Smooth muscle cell of the brain vasculature (primary cell): ENCODE data around the gene OGA.
A peak's percentile ranks its signal among the peaks of the same experiment; 100 is the strongest.

Source experiments
- DNase-seq: peaks from one replicate; pipeline ENCODE4 v3.0.0-alpha.2; 2012; ENCODE audit warnings: low read depth, low spot score

OGA gene

DNA sequence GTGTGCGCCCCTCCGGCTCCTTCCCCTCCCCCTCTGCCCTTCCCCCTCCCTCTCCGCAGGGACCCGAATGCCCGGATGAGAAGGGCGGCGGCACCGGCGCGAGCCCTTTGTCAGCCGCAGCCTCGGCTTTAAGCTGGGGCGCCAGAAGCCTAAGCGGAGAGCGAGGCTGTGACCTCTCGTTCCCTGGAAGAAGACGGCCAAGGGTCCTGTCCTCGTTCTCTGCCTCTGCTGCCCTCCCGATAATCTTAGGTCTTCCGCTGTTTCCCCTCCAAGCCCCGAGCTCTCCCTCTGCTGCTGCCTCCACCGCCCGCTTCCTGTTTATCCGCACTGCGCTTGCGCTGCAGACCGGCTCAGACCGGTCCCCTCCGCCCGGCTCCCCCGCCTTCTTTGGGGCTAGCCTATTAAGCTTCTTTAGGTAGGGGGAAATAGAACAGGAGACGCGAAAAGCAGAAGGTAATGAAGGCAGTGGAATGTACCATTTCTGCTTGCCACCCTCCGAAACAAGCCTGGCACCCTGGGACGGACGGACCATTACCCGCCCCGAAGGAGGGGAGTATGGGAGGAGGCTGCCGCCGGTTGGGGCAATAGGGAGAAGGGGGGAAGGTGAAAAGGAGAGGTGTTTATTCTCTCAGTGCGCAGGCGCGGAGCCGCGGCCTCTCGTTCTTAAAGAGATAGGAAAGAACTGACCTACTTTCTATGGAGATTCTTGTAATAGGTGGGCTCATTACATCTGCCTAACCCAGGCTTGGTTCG is at the start of gene OGA:
TSS of gene OGA (minus strand) at position 326 of the 753 bp plus-strand sequence. CDS start 422 bp downstream, outside the sequence.
- DNase-seq, result peak; percentile 99

DNA sequence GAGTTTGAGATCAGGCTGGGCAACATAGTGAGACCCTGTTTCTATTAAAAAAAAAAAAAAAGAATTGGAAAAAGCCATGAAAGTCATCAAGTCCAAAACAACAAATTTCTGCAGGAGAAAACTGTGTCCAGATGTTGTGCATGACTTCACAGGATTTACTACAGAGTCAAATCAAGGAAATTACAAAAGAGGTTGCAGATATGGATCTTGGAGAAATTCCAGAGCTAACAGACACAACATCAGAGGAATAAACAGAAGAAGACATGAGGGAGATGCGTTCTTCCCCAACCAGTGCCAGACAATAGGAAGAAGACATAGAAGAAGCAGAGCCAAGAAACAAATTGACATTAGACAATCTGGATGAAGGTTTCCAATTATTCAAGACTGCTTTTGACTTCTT is 49.7 kb upstream of the OGA start:
- no peak for DNase-seq

DNA sequence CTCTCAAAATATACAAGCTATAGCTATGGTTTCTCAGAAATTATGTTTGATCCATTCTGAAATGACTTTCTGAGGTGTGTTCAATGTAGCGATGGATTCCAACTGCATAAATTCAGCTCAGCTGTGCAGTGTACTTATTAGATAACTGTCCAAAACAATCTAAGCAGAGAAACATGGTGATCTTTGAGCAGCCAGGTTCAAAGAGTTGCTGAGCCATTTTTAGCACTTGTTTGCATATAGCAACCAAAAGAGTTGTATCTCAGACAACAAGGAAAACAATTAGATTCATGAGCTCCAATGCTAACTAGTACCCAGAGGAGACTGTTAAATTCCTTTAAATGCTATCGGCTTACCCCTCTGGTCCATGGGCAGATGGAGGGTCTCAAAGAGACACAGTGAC is 41.3 kb upstream of the OGA start:
- DNase-seq, result no peak

DNA sequence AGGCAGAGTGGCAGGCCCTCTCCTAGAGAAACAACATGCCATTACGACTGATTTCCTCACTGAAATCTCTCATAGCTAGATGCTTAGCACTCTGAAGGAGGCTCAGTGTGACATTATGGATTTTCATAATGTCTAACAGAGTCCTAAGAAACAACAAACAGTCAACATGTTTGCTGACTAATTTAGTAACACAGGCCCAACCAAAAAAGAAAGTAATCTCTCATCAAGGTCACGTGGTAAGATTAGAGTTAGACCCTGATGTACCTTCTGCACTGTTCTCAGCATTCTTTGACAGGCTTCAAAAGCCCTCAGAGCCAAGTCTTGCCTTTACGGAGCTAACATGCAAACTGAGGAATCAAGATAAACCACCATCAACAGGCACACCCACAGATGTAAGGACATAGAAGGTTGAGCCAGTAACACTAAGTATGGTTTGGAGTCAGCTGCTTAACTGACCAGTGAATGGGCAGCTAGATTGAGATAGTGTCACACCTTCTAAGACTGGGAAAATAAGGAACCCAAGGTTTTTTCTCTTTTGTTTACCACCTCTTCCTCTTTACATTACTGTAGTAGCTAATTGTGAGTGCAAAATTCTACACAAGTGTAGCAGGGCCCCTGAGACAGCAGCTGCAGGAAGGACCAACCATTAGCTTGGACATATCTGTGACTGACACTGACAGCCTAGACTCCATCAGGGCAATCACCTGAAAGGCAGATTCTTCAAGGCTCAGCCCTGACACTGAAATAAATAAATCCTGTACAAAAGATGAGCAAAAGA is 40.7 kb upstream of the OGA start:
- DNase-seq, result no peak

DNA sequence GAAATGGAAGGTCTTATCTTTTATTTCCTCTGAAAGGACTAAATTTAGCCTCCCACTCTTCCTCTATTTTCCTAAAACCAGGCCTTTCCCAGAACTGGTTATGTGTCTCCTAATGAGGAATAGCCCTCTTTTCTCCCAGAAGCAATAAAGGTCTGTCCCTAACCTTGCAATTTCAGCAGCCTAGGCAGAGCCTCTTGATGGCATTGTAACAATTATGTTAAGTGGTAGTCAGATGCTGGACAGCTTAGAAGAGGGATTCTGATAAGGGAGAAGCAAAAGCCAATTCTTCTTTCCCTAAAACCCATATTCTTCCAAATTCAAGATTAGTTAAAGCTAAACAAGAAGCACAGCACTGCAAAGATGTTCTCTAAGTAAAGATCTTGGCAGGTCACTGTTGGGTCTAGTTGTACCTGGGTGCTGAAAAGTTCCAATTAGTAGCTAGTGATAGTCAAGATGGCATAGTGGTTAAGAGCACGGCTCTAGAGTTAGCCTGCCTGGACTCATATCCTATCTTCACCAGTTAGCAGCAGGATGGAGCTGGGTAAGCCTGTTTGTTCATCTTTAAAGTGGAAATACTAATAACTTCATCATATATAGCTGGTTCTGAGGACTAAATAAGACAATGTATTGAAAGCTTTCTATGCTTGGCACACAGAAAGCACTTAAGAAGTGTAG is 39.7 kb upstream of the OGA start:
- no peak for DNase-seq

DNA sequence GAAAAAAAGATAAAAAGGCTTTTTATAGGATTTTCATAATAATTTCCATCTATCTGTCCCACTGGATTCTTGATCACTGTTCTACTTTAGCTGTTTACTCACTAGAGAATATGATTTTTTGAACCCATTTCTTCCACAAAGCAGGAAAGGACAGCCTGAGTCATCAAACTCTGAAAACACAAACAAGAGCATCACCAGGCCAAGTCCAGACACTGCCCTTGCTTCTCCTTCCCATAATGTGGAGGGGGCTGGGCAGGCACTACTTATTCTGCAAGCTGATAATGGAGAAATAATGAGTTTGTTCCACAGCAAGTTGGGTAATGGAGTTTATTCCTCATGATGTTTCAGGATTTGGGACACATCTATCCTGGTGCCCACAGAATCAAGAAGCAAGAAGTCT is 38.4 kb upstream of the OGA start:
- no peak for DNase-seq

DNA sequence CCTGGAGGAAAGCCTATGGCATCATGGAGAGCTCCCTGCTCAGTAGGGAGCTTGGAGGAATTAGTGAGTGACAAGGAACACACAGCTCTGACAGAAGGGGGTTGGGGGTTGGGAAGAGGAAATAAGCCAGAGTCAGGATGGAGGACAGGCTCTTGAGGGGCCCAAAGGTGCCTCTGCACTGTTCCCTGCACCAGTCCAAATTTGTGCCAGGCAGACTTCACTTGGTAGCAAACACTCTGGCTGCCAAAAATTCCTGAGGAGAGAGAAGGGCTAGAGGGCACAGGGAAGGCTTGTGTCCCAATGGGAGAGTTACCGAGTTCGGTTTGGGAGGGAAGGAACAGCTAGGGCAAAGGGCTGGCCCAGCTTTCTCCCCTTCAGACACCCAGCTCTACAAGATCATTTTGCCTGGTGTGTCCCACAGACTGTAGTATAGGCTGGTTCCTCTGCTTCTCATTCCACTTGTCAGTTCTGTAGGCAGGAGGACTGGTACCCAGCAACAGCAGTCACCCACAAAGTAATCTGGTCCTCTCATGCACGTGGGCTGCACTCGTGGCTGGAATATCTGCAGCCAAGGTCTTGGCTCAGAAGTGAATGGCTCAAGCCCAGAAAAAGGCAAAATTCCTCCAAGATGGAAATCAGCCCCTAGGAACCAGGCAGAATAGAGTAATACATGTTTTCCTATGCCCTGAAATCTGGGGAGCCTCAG is 33.3 kb upstream of the OGA start:
- DNase-seq, result no peak

DNA sequence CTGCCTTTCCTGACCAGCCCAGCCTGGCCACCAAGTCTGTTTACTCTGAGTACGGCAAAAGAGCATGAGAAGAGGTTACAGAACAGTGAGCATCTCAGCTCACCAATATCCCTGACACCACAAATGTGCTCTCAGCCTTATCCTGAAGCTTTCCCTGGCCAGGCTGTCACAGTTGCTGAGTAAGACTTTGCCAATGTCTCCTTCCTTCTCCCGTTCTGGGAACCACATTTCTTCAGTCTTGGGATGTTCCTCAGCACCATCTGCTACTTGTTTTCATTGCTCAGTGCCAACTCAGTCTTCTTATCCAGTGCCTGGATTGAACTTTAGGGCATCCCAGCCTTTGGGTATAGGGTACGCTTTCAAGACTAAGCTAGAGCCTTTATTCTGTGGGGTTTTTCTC is 32.5 kb upstream of the OGA start:
- DNase-seq, result no peak

DNA sequence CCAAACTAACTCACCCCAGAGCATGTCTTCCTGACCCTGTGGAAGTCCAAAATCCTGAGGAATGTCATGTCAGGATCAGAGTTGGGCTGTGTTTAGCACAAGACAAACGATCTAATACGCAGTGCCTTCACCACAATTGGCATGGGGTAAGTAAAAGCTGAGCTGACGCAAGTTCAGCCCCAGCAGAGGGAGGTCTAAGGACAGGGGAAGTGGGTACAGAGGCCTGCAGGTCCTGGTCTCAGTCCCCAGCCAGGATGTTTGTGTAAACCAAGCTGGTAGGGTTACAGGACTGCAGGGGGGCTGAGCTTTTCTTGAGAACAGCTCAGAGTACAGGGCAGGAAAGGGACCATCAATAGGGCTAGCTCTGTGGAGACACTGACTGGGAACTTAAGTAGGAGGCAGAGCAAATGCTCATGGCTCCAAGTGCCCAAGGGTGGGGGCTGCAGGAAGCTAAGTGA is 30.7 kb upstream of the OGA start:
- no peak for DNase-seq

DNA sequence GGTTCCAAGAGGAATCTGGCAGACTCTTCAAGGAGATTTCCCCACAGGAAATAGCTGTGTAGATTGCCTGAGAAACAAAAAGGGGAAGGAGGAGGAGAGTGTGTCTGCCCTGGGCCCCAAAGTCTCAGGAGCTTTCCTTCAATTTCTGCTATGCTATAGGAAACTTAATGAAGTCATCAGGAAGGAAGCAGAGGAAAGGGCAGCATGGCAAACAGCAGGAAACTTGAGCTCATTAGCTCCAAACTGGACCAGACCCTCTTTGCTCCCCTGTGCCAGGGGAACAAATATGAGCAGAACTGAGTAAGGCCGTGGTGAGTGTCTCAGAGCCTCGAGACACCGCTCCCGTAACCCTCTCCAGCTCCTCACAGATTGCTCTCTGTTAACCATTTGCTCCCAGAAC is 30.2 kb upstream of the OGA start:
- DNase-seq, result no peak

DNA sequence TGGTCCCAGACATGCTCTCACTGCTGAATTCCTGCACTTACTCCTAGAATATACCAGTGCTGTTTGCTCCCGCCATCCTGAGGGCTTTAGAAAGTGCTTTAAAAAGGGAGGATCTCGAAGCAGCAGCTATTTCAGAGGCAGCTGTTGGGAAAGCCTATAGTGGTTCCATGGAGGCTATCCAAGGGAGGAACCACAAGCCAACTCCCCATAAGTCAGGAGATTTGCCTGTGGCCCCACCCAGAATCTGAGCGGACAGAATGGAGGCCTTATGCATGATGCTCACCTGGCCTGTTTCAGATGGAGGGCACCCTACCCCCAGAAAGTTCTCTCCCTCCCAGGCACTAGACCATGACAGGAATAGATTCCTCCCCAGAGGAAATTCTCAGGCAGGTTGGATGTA is 27.6 kb upstream of the OGA start:
- no peak for DNase-seq

DNA sequence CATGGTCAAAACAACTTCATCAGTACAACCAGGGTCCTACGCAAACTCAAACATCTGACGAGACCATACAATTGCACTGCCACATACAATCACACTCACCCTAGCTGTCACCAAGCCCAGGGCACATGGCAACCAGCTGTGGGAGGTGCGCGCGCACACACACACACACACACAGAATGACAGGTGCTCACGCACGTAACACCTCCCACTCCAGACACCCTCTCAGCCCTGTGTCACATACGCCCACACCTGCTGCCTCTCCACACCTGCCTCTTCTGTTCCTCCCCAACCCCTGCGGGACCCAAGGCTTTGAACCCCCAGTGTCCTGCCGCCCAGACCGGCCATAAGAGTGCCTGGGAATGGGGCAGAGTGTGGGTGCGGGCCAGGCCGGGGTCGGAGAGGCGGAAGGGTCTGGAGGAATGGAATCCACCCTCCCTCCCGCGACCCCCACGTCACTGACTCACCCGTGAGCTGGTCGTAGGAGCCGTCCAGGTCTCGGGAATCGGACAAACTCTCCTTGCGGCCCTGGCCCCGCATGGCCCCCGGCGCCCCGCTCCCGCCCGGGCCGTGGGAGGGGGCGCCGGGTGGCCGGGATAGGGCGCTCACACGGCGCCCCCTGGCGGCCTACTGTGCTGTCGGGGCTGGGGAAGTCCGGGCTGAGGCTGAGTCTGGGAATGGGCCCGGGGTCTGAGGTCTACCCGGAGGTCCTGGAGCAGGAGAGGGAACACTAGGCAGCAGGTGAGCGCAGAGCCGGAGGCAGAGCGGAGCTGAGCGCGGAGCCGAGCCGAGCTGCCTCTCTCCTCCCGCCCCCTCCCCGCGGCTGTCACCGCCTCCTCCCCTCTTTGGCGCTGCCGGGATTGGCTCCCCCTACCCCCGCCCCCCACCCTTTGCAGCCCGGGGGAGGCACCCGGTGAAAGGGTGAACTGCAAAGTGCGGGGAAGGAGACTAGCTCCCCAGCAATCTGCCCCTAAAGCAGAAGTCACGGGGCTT is 25.1 kb upstream of the OGA start, which contains the start of gene KCNIP2:
TSS of gene KCNIP2 (minus strand) at position 769 of the 990 bp plus-strand sequence. CDS start at position 537, 232 bp downstream.
- DNase-seq, result no peak

DNA sequence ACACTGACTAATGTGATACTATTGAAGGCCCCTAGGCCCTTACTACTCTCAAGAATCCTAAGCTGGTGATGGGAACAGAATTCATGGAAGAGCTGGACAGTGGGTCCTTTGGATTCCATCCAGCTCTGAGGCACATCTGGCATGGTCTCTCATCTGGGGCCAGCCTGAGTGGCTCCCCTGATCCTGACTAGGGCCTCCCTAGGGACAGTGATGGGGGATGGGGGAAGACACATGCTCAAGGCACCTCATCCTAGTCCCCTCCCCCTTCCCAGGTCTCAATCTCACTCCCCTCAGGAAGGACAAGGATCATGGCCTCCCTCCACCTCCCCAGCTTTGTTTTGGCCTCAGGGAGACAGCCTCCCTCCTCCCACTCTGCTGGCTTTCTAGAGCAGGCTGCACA is 23.6 kb upstream of the OGA start:
- DNase-seq, result no peak

DNA sequence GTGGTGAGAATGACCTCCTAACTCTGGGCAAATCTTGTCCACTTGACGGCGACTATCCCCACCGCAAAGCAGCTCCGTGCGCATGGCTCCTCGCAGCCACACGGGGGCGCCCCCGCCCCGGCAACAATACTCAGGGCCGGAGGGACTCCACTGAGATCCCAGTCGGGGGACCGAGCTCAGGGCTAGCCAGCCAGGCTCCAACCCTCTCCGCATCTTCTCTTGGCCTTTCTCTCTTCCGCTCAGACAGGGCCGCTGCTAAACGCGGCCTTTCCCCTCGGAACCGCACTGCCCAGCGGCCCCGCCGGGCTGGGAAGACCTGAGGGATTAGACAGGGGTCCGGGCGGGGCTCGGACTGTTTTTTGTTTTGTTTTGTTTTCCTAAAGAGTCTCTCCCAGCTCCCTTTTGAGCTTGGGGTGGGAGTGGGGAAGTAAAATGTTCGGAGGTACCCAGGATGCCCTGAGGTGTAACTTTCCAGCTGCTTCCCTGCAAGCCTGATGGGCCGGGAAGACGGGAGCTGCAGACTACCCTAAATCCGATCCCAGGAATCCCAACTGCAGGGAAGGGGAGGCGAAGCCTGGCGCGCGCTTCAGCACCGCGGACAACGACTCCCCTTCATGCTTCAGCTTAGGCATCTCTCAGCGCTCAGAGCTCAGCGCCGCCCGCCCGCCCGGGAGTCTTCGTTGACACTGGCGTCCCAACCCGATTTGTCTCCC is 22.7 kb upstream of the OGA start:
- DNase-seq, result no peak

DNA sequence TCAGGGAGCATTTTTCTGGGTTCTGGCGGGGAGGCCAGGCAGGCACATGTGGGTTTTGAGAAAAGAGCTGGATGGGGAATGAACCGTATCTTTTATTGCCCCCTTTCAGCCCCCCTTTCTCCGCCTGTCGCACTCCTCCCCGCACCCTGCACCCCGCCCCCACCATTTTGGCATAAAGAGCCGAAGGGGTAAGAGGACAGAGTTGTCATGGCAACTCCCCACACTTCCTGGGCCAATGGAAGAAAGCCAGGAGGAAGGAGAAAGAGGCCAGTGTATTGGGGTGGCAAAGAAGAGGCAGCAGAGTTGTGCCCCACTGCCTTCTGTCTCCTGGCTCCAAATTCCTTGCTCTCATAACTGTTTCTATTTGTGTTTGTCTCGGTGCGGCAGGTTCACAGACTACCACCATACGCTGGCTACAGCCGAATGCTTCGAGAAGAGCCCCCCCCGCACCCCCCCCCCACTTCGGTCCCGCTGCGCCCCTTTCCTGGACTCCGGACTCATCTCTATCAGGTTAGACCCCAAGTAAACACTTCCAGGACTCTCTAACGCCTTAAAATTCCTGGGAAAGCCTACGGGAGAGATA is 21.9 kb upstream of the OGA start:
- no peak for DNase-seq

DNA sequence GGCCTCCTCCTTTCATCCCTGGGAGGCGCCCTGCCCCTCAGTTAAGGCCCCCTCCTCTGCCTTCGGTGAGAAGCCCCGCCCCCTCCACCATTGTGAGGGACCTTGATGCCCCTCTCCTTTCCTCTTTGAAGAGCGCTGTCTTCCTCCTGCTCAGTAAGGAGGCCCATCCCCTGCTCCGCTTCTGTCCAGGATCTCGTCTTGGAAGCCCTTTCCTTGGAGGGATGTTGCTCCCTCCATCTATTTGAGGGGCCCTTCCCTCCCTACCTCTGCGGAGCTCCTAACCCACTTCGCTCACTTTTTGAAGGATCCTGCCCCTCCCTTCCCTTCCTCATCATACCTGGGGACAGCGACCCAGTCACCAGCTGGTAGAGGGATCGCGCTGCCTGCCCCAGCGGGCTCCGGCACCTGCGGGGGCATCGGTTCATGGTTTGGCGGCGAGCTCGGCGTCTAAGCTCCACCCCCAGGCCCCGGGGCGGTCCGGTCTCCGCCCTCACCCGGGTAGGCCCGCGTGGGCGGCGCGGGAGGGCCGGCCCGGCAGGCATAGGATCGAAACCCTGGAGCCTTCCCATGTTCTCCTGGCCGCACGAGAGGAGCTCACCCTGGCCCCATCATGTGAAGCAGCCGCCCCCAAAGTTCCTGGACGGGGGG is 21.3 kb upstream of the OGA start:
- DNase-seq, result no peak

DNA sequence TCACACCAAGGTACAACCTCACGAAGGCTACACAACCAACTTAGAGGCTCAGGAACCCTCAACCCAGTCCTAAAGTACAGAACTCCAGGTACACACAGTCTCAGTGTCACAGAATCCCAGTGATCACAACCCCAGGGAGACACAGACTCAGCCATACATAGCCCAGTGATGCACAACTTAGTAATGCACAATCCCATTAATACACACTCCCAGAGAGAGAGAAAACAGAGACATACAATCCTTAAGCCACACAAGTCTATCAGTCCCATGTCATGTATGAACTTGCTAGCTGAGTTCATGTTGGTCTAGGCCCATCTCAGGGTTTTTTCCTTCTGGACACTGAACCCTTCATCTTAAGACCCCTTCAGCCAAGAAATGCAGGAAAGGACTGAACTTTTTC is 20.8 kb upstream of the OGA start:
- DNase-seq, result no peak

DNA sequence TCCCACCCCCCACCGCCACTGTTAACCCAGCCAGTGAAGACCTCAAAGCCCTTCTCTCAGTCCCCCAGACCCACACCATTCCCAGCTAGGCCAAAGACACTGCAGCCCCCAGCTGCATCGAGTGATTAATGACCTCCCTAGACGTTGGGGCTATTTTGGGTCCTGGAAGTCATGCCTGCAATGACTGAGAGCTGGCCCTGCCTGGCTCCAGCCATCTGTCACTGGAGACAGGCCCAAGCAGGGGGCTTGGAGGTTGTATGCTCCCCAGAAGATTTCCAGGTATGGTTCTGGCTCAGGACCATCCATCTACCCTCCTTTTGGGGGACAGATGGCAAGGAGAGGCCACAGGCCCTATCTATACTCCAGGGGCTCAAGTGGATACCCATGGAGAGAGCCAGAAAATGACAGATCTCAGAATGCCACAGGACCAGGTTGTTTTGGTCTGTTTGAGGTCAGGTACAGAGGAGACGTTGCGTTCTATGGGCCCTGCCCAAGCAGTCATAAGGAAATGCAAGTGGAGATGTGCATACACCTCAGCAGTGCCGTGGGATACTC is 20.2 kb upstream of the OGA start:
- no peak for DNase-seq

DNA sequence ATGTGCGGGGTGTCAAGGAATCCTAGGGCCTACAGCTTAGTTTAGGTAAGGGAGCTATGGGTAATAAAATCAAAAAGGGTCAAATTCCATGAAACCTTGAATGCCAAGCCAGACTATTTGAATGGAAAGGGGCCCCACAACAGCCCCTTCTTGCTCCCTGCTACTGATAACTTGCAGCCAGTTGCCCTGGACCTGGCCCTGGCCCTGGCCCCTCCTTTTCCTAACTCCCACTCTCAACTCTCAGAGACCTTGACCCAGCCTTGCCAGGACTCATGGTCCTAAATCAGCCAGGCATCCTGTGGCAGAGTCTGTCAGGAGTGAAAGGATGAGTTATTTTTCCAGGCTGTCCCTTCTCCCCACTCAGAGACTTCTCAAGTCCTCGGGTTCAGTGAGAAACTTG is 19.5 kb upstream of the OGA start:
- DNase-seq, result no peak
